GM13976 (cell line): ENCODE data around the gene ERFL.

ENCODE experiments used
- DNase-seq: peaks from one replicate; pipeline ENCODE4 v3.0.0; 2012; ENCODE audit warnings: low spot score
- CTCF ChIP-seq: IDR thresholded peaks from 2 replicates; pipeline ENCODE4 v1.5.1; 2012; ENCODE audit warnings: borderline replicate concordance, mild to moderate bottlenecking; ENCODE audit not compliant: insufficient read depth; ENCODE audit errors: extremely low read depth, missing control alignments, control extremely low read depth
- in situ Hi-C: fragments of 300-500 bp; cut with MboI; formaldehyde crosslinking; loops from one replicate; pipeline ENCODE4 v1.12.0; 2022; ENCODE audit warnings: low sequenced_read_pairs, mixed read lengths, inconsistent platforms; ENCODE audit not compliant: unreplicated experiment

Gene ERFL

GRCh38 chr19:41957161-41957837 lies 29.1 kb upstream of the ERFL start:
- DNase-seq = no peak
- TF ChIP-seq CTCF = no peak
- in situ Hi-C loops = no loop called here

- in situ Hi-C loops = no loop called here
- TF ChIP-seq CTCF = no peak
- DNase-seq = no peak
These were observed 28.4 kb upstream of the ERFL start for GRCh38 chr19:41956621-41957020.

GRCh38 chr19:41955521-41955920 lies 27.3 kb upstream of the ERFL start:
- no peak for DNase-seq
- no peak for TF ChIP-seq CTCF
- in situ Hi-C loops = no loop called here

- TF ChIP-seq CTCF = peak; percentile 95
- in situ Hi-C loops = no loop called here
- DNase-seq = peak; percentile 88
These were observed 23.5 kb upstream of the ERFL start for GRCh38 chr19:41951686-41952172.

GRCh38 chr19:41947091-41947490 lies 18.8 kb upstream of the ERFL start:
- in situ Hi-C loops = loop anchor here (5.0 to 10.0 kb wide), 2 partner anchors 62 to 85 kb away; partner anchors contain the start of genes ARHGEF1 and RPS19
- DNase-seq = no peak
- no peak for TF ChIP-seq CTCF

- no peak for TF ChIP-seq CTCF
- peak; percentile 88 for DNase-seq
- in situ Hi-C loops = loop anchor here (5.0 to 10.0 kb wide), 2 partner anchors 60 to 83 kb away; partner anchors contain the start of genes ARHGEF1 and RPS19
These were observed 17.0 kb upstream of the ERFL start for GRCh38 chr19:41945135-41945766.
